Smooth muscle cell (in vitro differentiated cells): ENCODE measurements around the gene TMA7B. TPM values are rescaled to one million over a fixed set of nuclear protein-coding genes. Genes with fewer than 3 reads are reported as not detected.

Experiments used
- DNase-seq: peaks from one replicate; lab custom pipeline; 2025; ENCODE audit not compliant: unreplicated experiment; lab: John Stamatoyannopoulos, UW
- H2AFZ ChIP-seq: fragments of 200-600 bp; sonication (generic); 2 replicates; pipeline ENCODE4 v1.6.0; 2016; ENCODE audit warnings: antibody characterized with exemption, low read depth, mild to moderate bottlenecking
- H3F3A ChIP-seq: fragments of 200-600 bp; sonication (generic); 2 replicates; pipeline ENCODE4 v1.6.0; 2017; ENCODE audit warnings: antibody characterized with exemption, low read depth
- H3K27ac ChIP-seq: fragments of 200-600 bp; sonication (generic); 2 replicates; pipeline ENCODE4 v1.5.1; 2016; ENCODE audit warnings: low read depth, mild to moderate bottlenecking
- H3K27me3 ChIP-seq: fragments of 200-600 bp; sonication (generic); 2 replicates; pipeline ENCODE4 v1.6.1; 2016; ENCODE audit warnings: low read depth, mild to moderate bottlenecking
- H3K36me3 ChIP-seq: fragments of 200-600 bp; sonication (generic); 2 replicates; pipeline ENCODE4 v1.5.1; 2016; ENCODE audit warnings: low read depth
- H3K4me1 ChIP-seq: fragments of 200-600 bp; sonication (generic); 2 replicates; pipeline ENCODE4 v1.5.1; 2016; ENCODE audit warnings: low read depth
- H3K4me2 ChIP-seq: fragments of 200-600 bp; sonication (generic); 2 replicates; pipeline ENCODE4 v1.6.0; 2016; ENCODE audit warnings: mild to moderate bottlenecking
- H3K4me3 ChIP-seq: fragments of 200-600 bp; sonication (generic); 2 replicates; pipeline ENCODE4 v1.5.1; 2016; ENCODE audit warnings: mild to moderate bottlenecking
- H3K79me2 ChIP-seq: fragments of 200-600 bp; sonication (generic); 2 replicates; pipeline ENCODE4 v1.6.0; 2016; ENCODE audit warnings: low read depth, mild to moderate bottlenecking
- H3K9ac ChIP-seq: fragments of 200-600 bp; sonication (generic); 2 replicates; pipeline ENCODE4 v1.6.0; 2016; ENCODE audit warnings: low read depth
- H3K9me3 ChIP-seq: fragments of 200-600 bp; sonication (generic); replicated peaks from 2 replicates; pipeline ENCODE4 v1.5.1; 2016; ENCODE audit warnings: low read depth
- H4K20me1 ChIP-seq: fragments of 200-600 bp; sonication (generic); 2 replicates; pipeline ENCODE4 v1.6.0; 2016; ENCODE audit warnings: low read depth
- CTCF ChIP-seq: fragments of 200-600 bp; sonication (generic); IDR thresholded peaks from 2 replicates; pipeline ENCODE4 v1.5.1; 2017; ENCODE audit warnings: borderline replicate concordance, mild to moderate bottlenecking, antibody characterized with exemption; ENCODE audit not compliant: insufficient read depth, poor library complexity, severe bottlenecking
- WGBS: methylation state at CpG from one replicate; pipeline ENCODE4 v1.1.7; 2016; ENCODE audit warnings: low lambda C conversion rate; 5-methylcytosine and 5-hydroxymethylcytosine counted together
- polyA plus RNA-seq: library from polyadenylated mRNA; unstranded; fragments of >200 nt; fragmentation: Nextera tagmentation; extraction: Ambion mirVana; gene quantifications from 2 replicates; pipeline ENCODE4 v1.2.1, GENCODE V29; 2016
- total RNA-seq: library from RNA; depleted of rRNA; stranded (reverse); fragments of >200 nt; gene quantifications from 2 replicates; pipeline ENCODE4 v1.2.3, GENCODE V29; 2014

Gene TMA7B
- total and polyA plus RNA-seq, 2 experiments from 2014 or later = not detected

- Histone ChIP-seq H3K9me3 (no peaks in the 10 kb centered on the region), H2AFZ (no peak overlapping the region), H3K27me3 (peaks cover 33% of the 10 kb centered on the region), H4K20me1 (no peaks in the 10 kb centered on the region), H3K9ac (no peak overlapping the region), H3K79me2 (no peaks in the 10 kb centered on the region), H3K4me1 (peaks cover 21% of the 10 kb centered on the region), H3K4me3 (no peak overlapping the region), H3F3A (no peaks in the 10 kb centered on the region), H3K36me3 (no peaks in the 10 kb centered on the region), H3K27ac (no peak overlapping the region), H3K4me2 (no peak overlapping the region)
- no peak for TF ChIP-seq CTCF
- 90% methylated on average over 4 of the region's 4 CpGs for whole genome bisulfite sequencing
- DNase-seq = no peak
Measured at GRCh38 chr22:39935116-39935515, 25.1 kb upstream of the TMA7B start.

- no peak overlapping the region for H3K27ac ChIP-seq
- no peaks in the 10 kb centered on the region for H3K9me3 ChIP-seq
- DNase-seq = no peak
- H3K36me3 ChIP-seq = no peaks in the 10 kb centered on the region
- peaks cover 21% of the 10 kb centered on the region for H3K4me1 ChIP-seq
- no peak for TF ChIP-seq CTCF
- H2AFZ ChIP-seq = no peak overlapping the region
- H3F3A ChIP-seq = no peaks in the 10 kb centered on the region
- no peak overlapping the region for H3K9ac ChIP-seq
- H3K4me3 ChIP-seq = no peak overlapping the region
- 82% methylated on average over 6 of the region's 6 CpGs for WGBS
- H3K27me3 ChIP-seq = peaks cover 28% of the 10 kb centered on the region
- no peak overlapping the region for H3K4me2 ChIP-seq
- no peaks in the 10 kb centered on the region for H4K20me1 ChIP-seq
- H3K79me2 ChIP-seq = no peaks in the 10 kb centered on the region
Measured at GRCh38 chr22:39935612-39936011, 24.6 kb upstream of the TMA7B start.

- no peak overlapping the region for H2AFZ ChIP-seq
- H3K79me2 ChIP-seq = no peaks in the 10 kb centered on the region
- no peak overlapping the region for H3K4me2 ChIP-seq
- H3K4me3 ChIP-seq = no peak overlapping the region
- no peaks in the 10 kb centered on the region for H3F3A ChIP-seq
- H4K20me1 ChIP-seq = no peaks in the 10 kb centered on the region
- H3K36me3 ChIP-seq = no peaks in the 10 kb centered on the region
- 78% methylated on average over 6 of the region's 6 CpGs for WGBS
- H3K9ac ChIP-seq = no peak overlapping the region
- no peak for DNase-seq
- H3K27me3 ChIP-seq = peaks cover 20% of the 10 kb centered on the region
- H3K4me1 ChIP-seq = peaks cover 21% of the 10 kb centered on the region
- TF ChIP-seq CTCF = no peak
- no peaks in the 10 kb centered on the region for H3K9me3 ChIP-seq
- H3K27ac ChIP-seq = no peak overlapping the region
Measured at GRCh38 chr22:39936523-39937145, 23.6 kb upstream of the TMA7B start.

- Histone ChIP-seq H4K20me1 (no peaks in the 10 kb centered on the region), H3K27me3 (peaks cover 14% of the 10 kb centered on the region), H3K4me1 (peaks cover 21% of the 10 kb centered on the region), H3K27ac (no peak overlapping the region), H3K79me2 (no peaks in the 10 kb centered on the region), H2AFZ (no peak overlapping the region), H3K4me3 (no peak overlapping the region), H3F3A (no peaks in the 10 kb centered on the region), H3K9ac (no peak overlapping the region), H3K36me3 (no peaks in the 10 kb centered on the region), H3K9me3 (no peaks in the 10 kb centered on the region), H3K4me2 (no peak overlapping the region)
- 96% methylated on average over 3 of the region's 3 CpGs for WGBS
- DNase-seq = no peak
- no peak for TF ChIP-seq CTCF
Measured at GRCh38 chr22:39937906-39938305, 22.3 kb upstream of the TMA7B start.
